NCI-H2171 treated with DMSO at 0.1 percent for 48 hours (cell line): ENCODE measurements around the gene ZDHHC4.

Source experiments
- DNase-seq: peaks from one replicate; lab custom pipeline; 2025; lab: John Stamatoyannopoulos, UW

The ZDHHC4 gene

DNA sequence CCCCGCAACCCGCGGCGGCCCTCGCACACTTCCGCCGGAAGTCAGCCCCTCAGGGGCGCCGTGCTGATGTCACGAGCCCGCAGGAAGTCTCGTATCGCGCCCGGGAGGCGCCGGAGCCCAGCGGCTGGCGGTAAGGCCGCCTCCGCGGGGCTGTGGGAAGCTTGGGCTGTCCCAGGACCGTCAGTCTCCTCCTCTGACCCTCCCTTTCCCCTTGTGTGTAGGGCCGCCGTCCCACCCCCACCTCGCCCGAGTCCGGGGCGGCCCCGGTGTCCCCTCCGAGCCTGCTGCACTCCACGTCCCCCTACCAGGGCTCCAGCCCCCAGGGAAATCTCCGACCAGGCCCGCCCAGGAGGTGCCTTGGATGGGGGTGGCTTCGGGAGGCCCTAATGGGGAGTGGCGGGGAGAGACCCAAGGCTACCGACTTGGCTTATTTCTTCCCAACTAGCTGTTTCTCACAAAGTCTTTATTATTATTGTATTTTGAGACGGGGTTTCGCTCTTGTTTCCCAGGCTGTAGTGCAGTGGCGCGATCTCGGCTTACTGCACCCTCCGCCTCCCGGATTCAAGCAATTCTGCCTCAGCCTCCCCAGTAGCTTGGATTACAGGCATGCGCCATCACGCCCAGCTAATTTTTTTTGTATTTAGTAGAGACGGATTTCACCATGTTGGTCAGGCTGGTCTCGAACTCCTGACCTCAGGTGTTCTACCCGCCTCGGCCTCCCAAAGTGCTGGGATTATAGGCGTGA is at the start of gene ZDHHC4:
ZDHHC4 (plus strand) TSS at position 86 of the 745 bp plus-strand sequence. CDS start 3,108 bp downstream, outside the sequence.
- peak; percentile 87 for DNase-seq

DNA sequence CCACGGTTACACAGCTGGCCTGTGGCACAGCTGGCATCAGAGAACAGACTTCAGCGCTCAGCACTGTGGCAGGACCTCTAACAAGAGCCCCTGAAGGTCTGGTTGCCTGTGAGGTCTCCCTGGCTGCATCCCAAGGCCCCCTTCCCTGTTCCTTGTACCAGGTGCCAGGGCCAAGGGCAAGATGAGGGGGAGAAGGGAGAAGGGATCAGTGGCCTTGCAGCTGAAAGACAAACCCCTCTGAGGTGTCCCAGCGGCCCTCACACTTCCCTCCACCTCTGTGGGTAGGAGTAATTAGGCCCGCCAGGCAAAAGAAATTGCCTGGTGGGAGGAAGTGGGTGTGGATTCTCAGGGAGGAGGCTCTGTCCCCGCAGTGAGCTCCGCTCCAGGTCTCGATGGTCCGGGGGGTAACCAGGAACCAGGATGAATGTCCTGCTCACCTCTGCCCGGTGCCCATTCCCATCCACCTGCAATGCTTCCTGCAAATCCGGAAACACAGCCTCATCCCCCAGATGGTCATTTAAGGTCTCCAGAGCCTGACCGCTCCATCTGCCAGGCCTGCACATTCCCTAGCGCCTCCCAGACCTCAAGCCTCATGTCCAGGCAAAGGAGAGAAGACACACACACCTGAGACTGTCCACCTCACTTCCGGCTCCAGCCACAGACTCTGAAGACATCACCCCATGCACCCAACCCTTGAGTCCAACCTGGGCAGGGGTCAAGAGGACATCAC is 48.7 kb upstream of the ZDHHC4 start:
- no peak for DNase-seq

DNA sequence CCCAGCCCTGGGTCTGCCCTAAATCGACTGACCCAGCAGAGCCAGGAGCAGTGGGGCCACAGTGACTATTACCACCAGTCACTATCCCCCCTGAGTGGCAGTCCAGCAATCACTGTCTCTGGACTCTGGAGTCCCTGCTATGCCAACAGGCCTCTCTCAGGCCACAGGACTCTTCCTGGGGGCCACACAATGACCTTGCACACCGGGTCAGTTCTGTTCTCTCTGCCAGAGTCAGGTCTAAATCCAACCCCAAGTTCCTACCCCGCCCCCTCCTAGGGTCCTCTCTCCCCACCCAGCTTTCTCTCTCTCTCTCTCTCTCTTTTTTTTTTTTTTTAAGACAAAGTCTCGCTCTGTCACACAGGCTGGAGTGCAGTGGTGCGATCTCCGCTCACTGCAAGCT is 47.6 kb upstream of the ZDHHC4 start:
- no peak for DNase-seq

DNA sequence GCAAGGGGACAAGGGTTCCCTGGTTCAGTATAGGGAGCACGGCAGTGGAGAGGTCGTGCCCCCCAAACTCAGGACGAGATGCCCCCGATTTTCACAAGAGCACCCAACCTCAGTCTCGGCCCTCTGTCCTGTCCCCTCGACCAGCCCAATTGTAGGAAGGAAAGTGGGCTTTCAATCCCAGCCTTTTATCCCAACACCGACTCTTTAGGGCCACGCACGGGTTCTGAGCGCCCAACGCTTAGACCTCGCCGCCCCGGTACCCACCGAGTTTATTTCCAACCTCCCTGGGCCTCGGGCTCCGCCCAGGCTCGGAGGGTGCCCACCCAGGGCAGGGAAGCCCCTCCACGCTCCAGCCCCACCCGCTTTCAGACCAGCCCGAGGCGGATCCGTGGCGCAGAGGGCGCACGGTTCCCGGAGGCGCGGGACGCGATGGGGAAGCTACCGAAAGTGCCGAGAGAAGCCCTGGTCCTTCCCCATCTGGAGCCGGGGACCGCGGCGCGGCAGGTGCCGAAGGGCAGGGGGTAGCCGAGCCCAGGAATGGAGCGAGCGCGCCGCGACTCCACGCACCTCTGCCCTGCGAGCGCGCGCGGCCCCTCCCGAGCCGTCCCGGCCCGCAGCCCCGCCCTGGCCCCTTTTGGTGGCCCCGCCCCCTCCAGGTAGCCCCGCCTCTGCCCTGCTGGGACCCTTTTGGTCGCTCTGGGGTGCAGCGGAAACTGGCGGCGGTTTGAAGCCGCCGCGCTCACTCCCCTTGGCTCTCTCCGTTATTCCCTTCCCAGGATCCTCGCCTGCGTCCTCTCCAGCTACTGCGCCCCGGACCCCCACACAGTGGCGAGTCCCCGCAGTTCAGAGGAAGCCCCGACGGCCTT is 46.4 kb upstream of the ZDHHC4 start:
- DNase-seq: peak; percentile 25

DNA sequence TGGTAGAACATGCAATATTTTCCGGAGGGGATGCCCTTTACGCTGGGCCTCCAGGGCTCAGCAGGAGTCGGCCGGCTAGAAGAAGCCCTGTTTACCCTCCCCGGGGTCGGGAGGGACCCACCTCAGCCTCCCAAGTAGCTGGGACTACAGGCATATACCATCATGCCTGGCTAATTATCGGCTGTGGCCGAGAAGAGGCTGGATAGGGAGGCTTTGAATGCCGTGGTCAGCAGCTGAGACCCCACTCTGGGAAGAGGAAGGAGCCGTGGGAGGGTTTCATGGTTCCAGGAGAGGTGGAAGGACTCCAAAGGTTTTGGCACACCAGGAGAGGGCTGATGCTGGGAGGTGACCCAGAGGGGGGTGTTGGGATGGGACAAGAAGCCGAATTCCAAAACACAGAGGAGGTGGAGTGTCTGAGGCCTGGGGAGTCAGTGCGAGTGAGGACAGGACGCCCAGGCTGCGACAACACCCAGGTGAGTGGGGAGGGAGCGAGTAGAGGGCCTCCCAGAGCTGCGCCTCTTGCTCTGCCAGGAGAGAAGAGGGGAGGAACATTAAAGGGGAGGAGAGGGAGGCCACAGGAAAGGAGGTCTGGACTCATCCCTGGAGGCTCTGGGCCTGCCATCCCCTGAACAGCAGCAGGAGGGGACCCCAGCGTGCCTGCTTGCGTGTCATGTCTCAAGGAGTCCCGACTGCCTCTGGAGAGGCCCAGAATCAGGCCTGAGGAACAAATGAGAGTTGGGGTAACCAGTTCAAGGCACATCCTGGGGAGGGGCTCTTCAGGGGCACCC is 45.6 kb upstream of the ZDHHC4 start:
- DNase-seq: no peak

DNA sequence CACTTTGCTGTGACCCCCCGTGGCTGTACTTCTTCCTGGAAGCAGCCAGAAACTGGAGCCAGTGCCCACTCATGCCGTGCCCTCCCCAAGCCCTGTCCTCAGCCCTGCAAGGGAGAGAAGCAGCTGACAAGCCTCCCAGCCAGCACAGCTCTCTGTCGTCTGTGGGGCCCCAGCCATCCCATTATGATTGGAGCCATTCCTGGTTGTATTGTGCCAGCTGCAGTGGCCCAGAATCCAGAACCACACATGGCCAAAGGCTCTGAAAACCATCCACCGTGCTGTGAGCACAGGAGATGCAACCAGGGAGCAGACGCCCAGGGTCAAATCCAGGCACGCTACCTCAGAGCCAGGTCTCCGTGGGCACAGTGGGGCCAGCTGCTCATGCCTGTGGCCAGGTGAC is 44.7 kb upstream of the ZDHHC4 start:
- no peak for DNase-seq

DNA sequence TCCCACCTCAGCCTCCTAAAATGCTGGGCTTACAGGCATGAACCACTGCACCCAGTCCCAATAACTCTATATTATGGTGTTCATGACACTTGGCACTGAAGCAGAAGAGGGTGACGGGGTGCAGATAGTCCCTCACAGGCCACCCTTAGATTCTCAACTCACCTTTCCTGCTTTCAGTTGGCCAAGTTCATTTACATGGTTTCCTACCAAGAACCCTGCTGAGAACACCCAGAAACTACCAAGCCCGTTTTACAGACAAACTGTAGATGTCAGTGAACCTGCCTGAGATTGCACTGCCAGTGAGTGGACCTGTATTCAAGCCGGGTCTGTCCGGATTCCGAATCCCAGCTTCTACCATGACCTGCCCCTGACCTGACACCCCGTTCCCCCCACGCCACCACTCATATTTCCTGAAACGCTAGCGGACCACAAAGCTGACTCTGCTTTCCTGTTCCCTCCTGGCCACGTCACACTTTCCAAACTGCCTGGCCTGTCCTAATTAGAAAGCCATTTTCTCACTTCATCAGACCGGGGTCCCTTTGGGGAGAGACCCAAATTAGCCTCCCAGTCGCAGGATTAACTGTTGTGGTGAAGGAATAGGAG is 43.3 kb upstream of the ZDHHC4 start:
- DNase-seq: no peak

DNA sequence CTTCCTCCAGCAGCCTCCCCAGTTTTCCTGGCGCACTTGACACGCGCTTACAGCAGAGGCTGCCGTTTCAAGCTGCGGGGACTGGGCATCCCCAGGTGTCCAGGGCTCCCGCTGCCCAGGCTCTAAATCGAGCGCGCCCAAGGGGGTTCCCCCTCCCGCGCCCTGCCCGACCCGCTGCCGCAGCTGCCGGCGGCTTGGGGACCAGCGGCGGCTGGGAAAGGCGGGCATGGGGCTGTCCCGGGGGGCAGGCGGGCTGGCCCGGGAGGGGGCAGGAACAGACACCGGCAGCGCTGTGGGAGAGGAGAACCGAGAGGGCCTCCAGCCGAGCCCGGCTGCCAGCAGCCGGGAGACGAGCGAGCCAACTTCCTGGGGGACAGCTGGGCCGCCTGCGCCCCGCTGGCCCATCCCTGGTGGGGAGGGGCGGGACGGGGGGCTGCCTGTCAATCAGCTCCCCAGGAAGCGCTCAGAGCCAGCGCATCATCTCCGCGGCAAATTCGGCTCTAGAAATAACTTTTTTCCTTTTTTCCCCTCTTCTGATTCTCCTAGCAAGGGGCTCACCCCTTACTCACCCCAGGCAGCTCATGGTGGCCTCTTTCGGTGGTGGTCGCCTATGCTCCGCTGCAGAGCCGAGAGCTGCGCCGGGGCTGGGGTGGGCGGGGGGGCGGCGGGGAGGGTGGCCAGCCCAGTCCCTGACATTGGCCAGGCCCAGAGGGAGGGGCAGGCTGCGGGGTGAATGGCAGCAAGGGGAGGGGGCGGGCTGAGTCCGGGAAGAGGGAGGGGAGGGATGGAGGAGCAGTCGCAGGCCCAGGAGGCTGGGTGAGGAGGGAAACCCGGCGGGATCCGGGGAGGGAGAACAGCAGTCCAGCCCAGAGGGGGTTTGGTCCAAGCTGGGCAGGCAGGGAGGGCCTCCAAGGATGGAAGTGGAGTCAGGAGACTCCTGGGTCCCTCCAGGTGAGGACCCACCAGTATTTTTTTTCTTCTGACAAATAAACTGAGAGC is 40.7 kb upstream of the ZDHHC4 start:
- DNase-seq: peak; percentile 67

DNA sequence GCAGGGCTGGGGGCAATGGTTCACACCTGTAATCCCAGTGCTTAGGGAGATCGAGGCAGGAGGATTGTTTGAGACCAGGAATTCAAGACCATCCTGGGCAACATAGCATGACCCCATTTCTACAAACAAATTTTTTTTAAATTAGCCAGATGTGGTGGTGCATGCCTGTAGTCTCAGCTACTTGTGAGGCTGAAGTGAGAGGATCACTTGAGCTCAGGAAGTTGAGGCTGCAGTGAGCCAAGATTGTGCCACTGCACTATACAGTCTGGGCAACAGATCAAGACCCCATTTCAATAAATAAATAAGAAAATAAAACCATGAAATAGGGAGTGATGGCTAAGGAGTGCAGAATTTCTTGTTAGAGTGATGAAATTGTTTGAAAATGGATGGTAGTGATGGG is 34.9 kb upstream of the ZDHHC4 start:
- DNase-seq: no peak

DNA sequence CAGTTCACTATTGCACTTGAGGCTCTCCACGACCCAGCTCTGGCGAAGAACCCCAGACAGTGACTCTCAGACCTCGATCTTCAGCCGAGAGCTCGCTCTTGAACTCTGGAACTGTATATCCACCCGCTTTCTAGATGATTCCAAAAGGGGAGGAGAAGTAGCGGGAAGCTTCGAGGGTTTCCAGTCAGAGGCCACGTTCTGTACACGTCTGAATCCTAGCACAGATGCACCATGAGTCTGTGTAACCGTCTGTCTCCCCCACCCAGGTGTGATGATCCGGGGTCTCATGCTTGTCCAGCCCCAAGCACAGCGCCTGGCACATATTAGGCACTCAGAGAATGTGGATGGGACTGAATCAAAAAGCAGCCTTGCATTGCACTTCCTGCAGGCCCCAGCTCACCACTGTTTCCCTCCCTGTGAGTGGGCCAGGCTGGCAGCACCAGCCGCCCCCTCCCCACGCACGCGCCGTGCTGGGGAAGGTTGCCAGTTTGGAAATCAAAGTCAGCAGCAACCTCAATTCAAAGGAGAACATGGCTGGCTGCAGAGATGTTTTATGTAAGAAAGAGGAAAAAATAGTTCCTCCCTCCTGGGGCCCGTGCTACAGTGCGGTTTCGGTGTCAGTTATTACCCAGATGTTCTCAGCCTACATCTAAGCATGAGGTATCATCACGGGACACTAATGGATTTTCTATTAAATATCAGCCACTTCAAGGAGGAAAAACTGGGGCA is 31.7 kb upstream of the ZDHHC4 start:
- DNase-seq: no peak

DNA sequence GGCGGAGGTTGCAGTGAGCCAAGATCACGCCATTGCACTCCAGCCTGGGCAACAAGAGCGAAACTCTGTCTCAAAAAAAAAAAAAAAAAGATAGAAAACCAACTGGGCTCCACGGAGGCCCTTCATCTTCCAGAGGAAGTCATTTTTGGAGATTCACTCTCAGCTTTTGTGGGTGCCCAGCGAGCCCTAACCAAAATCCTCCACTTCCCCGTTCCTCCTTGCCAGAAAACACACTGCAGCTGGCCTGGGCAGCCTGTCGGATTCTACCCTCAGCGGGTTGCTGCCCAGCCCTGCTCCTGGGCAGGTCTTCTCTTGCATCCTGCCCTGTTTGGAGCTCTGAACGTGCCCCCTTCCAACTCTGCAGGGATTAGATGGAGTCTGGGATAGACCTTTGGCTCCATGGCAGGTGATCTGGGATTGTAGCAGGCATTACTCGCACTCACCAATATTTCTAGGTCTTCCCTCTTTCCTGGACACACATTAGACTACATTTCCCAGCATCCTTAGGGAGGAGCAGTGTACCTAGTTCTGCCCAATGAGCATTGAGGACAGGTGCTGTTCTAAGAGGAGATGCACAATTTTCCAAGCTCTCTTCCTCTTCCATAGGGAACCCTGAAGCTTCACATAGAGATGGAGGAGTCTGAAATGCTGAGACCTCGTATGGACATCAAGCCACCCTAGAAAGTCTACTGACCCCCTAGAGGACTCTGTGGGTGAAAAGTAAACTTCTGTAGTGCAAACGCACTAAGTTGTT is 30.6 kb upstream of the ZDHHC4 start:
- no peak for DNase-seq

DNA sequence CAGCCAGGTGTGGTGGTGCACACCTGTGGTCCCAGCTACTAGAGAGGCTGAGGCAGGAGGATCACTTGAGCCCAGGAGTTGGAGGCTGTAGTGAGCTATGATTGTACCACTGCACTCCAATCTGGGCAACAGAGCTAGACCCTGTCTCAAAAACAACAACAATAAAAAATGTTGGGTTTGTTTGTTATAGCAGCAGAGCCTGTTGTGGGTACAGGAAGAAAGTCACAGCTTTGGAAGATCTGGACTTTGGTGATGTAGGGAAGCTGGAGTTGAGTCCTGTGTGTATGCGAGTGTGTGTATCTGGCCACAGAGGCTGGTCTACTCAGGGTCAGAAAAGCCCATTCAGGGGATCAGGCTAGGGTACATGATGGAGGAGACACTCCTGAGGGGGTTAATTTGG is 29.9 kb upstream of the ZDHHC4 start:
- no peak for DNase-seq

DNA sequence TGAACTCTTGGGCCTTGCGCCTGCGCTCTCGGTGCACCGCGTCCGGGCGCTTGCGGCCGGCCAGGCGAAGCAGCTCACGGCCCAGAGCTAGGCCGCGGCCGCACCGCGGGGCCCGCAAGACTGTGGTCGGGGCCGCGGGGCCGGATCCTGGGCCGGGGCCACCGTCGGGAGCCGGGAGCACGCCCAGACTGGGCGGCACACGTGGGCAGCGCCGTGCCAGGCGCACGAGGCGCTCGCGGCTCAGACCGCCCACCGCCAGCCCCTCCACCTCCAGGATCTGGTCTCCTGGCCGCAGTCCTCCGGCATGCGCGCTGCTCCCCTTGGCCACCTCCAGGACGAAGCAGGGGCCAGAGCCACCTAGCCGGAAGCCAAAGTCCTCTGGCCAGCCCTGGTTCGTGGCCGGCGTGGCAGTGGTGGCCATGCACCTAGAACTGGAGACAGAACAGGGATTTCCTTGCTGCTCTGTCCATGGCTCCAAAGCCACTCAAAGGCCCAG is 26.2 kb upstream of the ZDHHC4 start, which contains the start of gene GRID2IP:
GRID2IP (minus strand) TSS at position 446 of the 496 bp plus-strand sequence; CDS start at position 421, 25 bp downstream.
- no peak for DNase-seq

DNA sequence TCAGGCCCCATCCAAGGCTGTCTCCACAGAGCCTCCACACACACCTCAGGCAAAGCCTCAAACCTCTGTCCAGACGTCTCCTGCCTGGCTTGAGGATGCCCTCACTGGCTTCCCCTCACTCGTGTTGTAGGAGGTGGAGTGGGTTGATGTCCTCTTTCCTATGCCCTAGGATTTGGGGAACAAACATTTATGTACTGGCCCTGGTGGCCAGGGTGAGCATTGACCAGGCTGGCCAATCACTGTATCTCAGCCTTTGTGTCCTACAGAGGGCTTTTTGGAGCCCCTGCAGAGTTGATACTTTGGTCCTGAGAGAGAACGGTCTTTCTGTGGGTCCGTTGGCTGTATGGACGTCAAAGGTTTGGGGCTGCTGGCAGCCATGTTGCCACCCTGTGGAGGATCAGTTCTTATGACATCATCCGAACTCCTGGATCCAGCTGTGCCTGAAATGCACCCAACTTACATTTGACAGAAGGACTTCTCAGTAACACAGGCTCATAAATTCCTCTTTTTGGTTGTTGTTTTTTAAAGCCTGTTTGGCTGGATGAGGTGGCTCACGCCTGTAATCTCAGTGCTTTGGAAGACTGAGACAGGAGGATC is 23.7 kb upstream of the ZDHHC4 start:
- DNase-seq: no peak

DNA sequence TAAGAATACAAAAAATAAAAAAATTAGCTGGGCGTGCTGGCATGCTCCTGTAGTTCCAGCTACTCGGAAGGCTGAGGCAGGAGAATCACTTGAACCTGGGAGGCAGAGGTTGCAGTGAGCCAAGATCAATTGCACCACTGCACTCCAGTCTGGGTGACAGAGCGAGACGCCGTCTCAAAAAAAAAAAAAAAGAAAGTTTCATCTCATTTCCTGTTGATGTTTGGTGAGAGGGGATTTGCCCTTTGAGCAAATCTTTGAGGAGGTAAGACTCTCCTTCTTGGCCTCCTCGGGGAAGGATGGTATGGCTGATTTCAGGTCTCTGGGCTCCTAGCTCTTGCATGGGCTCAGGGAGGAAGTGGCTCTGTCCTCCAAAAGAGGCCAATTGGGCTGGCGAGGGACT is 22.4 kb upstream of the ZDHHC4 start:
- DNase-seq: no peak

DNA sequence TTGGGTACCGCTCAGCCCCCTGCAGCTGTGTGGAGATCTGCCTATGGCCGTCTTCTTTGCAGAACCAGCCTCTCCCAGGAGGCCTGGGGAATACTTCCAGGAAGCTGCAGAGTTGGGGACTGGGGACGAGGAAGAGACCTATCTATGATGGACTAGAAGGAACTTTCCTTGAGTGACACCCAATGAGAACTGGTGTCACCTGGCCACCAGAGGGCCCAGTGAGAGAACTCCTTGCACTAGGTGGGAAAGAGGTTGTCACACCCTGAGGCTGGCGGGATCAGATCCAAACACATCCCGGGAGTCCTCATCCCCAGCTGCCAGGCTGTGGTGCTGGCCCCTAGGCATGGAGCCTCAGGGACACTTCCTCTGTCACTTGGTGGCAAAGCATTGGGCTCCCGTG is 21.1 kb upstream of the ZDHHC4 start:
- peak; percentile 53 for DNase-seq

DNA sequence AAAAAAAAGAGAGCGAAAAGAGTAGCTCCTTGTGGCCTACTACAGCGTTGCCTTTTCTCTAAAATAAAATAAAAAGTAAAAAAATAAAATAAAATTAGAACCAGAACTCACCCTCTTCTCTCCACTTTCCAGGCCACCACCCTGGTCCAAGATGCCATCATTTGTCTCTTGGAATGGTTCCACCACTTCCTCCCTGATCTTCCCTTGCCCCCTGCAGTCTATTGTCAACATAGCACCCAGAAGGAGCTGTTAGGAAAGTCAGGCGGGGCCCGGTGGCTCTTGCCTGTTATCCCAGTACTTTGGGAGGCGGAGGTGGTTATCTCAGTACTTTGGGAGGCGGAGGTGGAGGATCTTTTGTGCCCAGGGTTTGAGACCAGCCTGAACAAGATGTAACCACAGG is 18.4 kb upstream of the ZDHHC4 start:
- peak; percentile 53 for DNase-seq

DNA sequence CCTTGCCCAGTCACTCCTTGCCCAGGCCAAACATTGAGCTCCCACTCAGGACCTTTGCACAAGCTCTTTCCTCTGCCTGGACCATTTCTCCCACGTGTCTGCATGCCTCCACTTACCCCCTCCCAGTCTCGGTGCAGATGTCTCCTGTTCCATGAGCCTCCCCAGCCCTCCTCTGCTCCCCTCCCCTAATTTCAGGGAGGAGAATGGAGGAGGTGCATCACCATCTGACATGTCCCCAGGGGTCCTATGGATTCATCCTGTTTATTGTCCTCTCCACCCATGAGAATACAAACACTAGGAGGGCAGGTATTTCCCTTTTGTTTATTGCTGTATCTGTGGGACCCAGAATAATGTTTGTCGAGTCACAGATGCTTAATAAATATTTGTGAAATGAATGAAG is 17.4 kb upstream of the ZDHHC4 start:
- DNase-seq: peak; percentile 43
